ENCODE results near the gene CXCL12. TPM values are rescaled to one million over a fixed set of nuclear protein-coding genes. Genes with fewer than 3 reads are reported as not detected.

The CXCL12 gene
- total and polyA plus RNA-seq, 5 donors: 102 to 154 (median 114) TPM

DNA sequence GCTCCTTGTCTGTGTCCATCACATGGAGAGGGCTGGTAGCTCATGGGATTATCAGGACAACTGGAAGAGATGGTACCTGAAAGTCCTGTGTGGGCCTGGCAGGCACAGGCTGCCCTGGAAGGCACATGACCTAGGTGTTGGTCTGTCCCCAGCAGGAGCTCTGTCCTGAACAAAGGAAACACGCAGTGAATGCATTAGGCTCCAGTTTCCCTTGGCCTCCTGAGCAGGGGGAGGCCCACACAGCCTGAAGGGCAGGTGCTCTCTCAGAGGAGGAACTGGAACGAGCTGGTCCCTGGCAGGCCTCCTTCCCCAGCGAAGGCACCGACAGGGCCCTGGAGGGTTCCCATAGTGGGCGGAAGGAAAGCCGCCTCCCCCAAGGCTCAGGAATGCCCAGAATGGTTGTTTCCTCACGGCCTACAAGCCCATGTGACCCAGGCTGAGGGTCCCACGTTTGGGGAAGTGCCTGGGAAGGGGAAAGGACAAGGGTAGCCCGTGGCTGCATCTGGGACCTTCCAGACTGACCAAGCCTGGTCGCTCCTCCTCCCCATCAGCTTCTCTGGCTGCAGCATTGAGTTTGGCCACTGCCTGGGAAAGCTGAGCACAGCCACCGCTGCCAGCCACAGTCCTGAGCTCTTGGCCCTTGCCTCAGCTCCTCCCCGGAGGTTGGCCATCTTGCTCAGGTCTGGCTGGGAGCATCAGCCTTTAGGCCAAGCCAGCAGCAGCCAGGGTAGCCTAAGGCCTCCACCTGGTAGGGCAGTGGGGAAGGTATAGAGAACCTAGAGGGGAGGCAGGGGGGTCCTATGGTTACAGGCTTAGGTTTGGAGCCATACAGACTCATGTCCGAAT is 21.8 kb downstream of the CXCL12 start:
- no peaks in the 10 kb centered on the region for H3K9me3 ChIP-seq (ENCODE audit: control insufficient read depth, low read length)
- intact Hi-C loops (cut with DNase I): no loop called here
- H3K27me3 ChIP-seq (ENCODE audit: control insufficient read depth, insufficient read depth): no peaks in the 10 kb centered on the region
- H3K27ac ChIP-seq (ENCODE audit: low read length): no peak overlapping the region
- H3K4me3 ChIP-seq (ENCODE audit: low read length): no peak overlapping the region
- no peak for DNase-seq
- no peaks in the 10 kb centered on the region for H3K4me1 ChIP-seq (ENCODE audit: control insufficient read depth, insufficient read depth, low read length)
- WGBS: 82% methylated on average over 13 of the region's 13 CpGs
- ATAC-seq: no peak

- Histone ChIP-seq H3K4me3 (ENCODE audit: low read length) (no peak overlapping the region), H3K27ac (ENCODE audit: low read length) (no peak overlapping the region), H3K9me3 (ENCODE audit: control insufficient read depth, low read length) (no peaks in the 10 kb centered on the region), H3K4me1 (ENCODE audit: control insufficient read depth, insufficient read depth, low read length) (no peaks in the 10 kb centered on the region), H3K27me3 (ENCODE audit: control insufficient read depth, insufficient read depth) (no peaks in the 10 kb centered on the region)
- intact Hi-C loops (cut with DNase I): no loop called here
- WGBS: 40% methylated on average over 1 of the region's 1 CpG
- ATAC-seq (no peak), DNase-seq (no peak)
Measured at GRCh38 chr10:44361109-44361508, 23.8 kb downstream of the CXCL12 start.

GRCh38 chr10:44358080-44358771 is 26.7 kb downstream of the CXCL12 start:
- 77% methylated on average over 8 of the region's 8 CpGs for WGBS
- no peak for DNase-seq
- ATAC-seq: no peak
- H3K4me1 ChIP-seq (ENCODE audit: control insufficient read depth, insufficient read depth, low read length): no peaks in the 10 kb centered on the region
- intact Hi-C loops (cut with DNase I): no loop called here
- no peaks in the 10 kb centered on the region for H3K27me3 ChIP-seq (ENCODE audit: control insufficient read depth, insufficient read depth)
- H3K27ac ChIP-seq (ENCODE audit: low read length): no peak overlapping the region
- H3K4me3 ChIP-seq (ENCODE audit: low read length): no peak overlapping the region
- no peaks in the 10 kb centered on the region for H3K9me3 ChIP-seq (ENCODE audit: control insufficient read depth, low read length)

GRCh38 chr10:44357023-44357540 is 27.8 kb downstream of the CXCL12 start:
- Histone ChIP-seq H3K27ac (ENCODE audit: low read length) (no peak overlapping the region), H3K4me3 (ENCODE audit: low read length) (no peak overlapping the region), H3K4me1 (ENCODE audit: control insufficient read depth, insufficient read depth, low read length) (no peaks in the 10 kb centered on the region), H3K27me3 (ENCODE audit: control insufficient read depth, insufficient read depth) (no peaks in the 10 kb centered on the region), H3K9me3 (ENCODE audit: control insufficient read depth, low read length) (no peaks in the 10 kb centered on the region)
- ATAC-seq (no peak), DNase-seq (no peak)
- intact Hi-C loops (cut with DNase I): no loop called here
- WGBS: 85% methylated on average over 10 of the region's 10 CpGs

DNA sequence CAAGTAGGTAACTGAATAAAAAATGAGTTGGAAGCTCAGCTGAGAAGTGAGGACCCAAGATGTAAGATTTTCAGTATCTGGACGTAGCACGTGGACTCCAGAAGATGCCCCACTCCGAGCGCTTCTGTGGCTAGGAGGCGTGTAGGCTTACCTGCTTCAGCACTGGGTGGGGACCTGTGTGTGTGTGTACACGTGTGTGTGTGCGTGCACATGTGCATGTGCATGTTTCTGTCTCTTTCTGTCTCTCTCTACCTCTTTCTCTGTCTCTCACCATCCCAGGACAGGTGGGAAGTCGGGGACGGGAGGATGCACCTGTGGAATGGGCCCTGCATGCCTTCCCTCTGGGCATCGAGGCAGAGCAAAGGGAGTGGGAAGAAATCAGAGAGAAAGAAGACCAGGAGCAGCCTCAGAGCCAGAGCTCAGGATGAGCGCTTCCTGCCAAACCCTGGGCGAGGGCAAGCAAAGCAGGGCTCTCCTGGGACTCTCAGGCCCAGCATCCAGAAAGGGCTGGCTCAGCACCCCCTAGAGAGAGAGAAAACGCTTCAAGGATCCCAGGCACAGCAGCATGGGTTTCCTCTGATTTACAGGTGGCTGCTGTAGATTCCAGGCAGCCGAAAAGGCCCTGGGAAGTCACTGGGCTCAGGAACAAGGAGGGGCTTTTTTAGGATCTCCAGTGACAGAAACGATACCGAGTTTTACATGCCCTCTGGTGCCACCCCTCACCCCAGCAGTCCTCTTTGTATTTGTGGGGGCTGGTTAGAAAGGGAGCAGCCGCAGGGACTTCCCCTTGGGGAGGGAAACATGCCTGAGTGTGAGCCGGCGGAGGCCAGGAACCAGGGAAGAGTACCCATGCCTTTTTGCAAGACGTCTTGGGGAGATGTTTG is 28.5 kb downstream of the CXCL12 start:
- ATAC-seq: no peak
- 76% methylated on average over 20 of the region's 20 CpGs for WGBS

GRCh38 chr10:44355630-44356029 is 29.3 kb downstream of the CXCL12 start:
- Histone ChIP-seq H3K27ac (ENCODE audit: low read length) (no peak overlapping the region), H3K4me3 (ENCODE audit: low read length) (no peak overlapping the region), H3K9me3 (ENCODE audit: control insufficient read depth, low read length) (no peaks in the 10 kb centered on the region), H3K4me1 (ENCODE audit: control insufficient read depth, insufficient read depth, low read length) (no peaks in the 10 kb centered on the region), H3K27me3 (ENCODE audit: control insufficient read depth, insufficient read depth) (no peaks in the 10 kb centered on the region)
- 90% methylated on average over 3 of the region's 3 CpGs for WGBS
- ATAC-seq: no peak
- intact Hi-C loops (cut with DNase I): no loop called here
- DNase-seq: no peak

More for the DNA sequence above, 28.5 kb downstream of the CXCL12 start:
- no peak overlapping the region for H3K4me3 ChIP-seq (ENCODE audit: low read length)
- H3K27me3 ChIP-seq (ENCODE audit: control insufficient read depth, insufficient read depth): no peaks in the 10 kb centered on the region
- H3K4me1 ChIP-seq (ENCODE audit: control insufficient read depth, insufficient read depth, low read length): no peaks in the 10 kb centered on the region
- DNase-seq: no peak
- H3K9me3 ChIP-seq (ENCODE audit: control insufficient read depth, low read length): no peaks in the 10 kb centered on the region
- intact Hi-C loops (cut with DNase I): no loop called here
- no peak overlapping the region for H3K27ac ChIP-seq (ENCODE audit: low read length)

DNA sequence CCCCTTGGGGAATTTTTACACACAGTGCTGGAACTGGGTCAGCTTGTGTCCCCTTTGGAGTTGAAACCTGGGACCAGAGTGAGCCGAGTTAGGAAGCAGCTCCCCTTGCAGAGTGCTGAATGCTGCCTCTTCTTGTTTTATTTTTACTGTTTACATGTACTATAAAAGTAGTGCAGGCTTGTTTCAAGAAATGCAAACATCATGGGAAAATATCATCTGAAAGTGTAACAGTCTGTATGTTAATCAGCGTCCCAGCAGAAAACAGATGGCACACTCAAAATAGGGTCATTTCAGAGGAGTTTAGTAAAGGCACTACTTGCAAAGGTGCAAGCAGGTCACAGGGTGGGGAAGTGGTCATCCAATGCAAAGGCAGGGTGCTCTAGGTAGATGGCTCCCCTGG is 30.1 kb downstream of the CXCL12 start:
- ATAC-seq: no peak
- no peaks in the 10 kb centered on the region for H3K27me3 ChIP-seq (ENCODE audit: control insufficient read depth, insufficient read depth)
- no peak overlapping the region for H3K27ac ChIP-seq (ENCODE audit: low read length)
- intact Hi-C loops (cut with DNase I): no loop called here
- DNase-seq: no peak
- WGBS: 83% methylated on average over 2 of the region's 2 CpGs
- no peaks in the 10 kb centered on the region for H3K9me3 ChIP-seq (ENCODE audit: control insufficient read depth, low read length)
- no peaks in the 10 kb centered on the region for H3K4me1 ChIP-seq (ENCODE audit: control insufficient read depth, insufficient read depth, low read length)
- H3K4me3 ChIP-seq (ENCODE audit: low read length): no peak overlapping the region

- WGBS: 96% methylated on average over 7 of the region's 7 CpGs
- no peak for ATAC-seq
- Histone ChIP-seq H3K4me3 (ENCODE audit: low read length) (no peak overlapping the region), H3K27me3 (ENCODE audit: control insufficient read depth, insufficient read depth) (no peaks in the 10 kb centered on the region), H3K4me1 (ENCODE audit: control insufficient read depth, insufficient read depth, low read length) (no peaks in the 10 kb centered on the region), H3K27ac (ENCODE audit: low read length) (no peak overlapping the region), H3K9me3 (ENCODE audit: control insufficient read depth, low read length) (no peaks in the 10 kb centered on the region)
- DNase-seq: no peak
- intact Hi-C loops (cut with DNase I): no loop called here
Measured at GRCh38 chr10:44353721-44354120, 31.2 kb downstream of the CXCL12 start.

- Histone ChIP-seq H3K4me3 (ENCODE audit: low read length) (no peak overlapping the region), H3K9me3 (ENCODE audit: control insufficient read depth, low read length) (no peaks in the 10 kb centered on the region), H3K27me3 (ENCODE audit: control insufficient read depth, insufficient read depth) (no peaks in the 10 kb centered on the region), H3K4me1 (ENCODE audit: control insufficient read depth, insufficient read depth, low read length) (no peaks in the 10 kb centered on the region), H3K27ac (ENCODE audit: low read length) (no peak overlapping the region)
- 99% methylated on average over 4 of the region's 4 CpGs for WGBS
- intact Hi-C loops (cut with DNase I): no loop called here
- no peak for ATAC-seq
- no peak for DNase-seq
Measured at GRCh38 chr10:44353128-44353390, 31.8 kb downstream of the CXCL12 start.

DNA sequence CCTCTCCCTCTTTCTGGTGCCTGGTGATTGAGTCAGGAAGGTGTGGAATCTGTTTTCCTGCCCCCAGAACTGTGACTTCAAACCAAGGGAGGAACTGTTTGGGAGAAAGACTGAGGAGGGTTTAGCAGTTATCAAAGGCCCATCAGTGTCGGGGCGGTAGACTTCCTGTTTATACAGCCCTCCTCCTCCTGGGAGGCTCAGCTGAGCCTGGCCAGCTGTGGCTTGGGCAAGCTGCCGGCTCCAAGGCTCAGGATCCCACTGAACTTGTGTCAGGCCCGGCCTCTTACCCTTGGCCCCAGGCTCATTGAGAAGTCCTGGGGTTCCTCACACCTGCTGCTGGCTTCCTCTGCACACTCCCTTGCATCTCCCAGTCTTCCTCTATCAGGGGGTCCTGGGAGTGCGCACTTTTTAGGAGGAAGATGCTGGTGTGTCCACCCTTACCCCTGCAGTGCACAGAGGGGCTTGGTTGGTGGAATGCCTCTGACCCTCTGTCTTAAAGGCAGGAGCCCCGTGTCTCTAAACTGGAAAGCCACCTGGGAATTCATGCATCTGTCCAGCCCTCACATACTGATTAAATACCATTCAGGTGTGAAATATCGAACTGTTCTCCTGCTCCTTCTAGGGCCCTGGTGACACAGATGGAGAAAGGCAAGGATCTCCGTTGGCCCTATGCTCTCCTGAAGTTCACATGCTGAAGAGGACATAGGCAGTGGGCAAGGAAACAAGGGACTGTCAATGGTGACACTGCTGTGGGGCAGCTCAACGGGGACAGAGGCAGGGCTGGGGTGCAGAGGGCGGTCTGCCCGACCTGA is 32.4 kb downstream of the CXCL12 start:
- H3K27me3 ChIP-seq (ENCODE audit: control insufficient read depth, insufficient read depth): no peaks in the 10 kb centered on the region
- no peaks in the 10 kb centered on the region for H3K9me3 ChIP-seq (ENCODE audit: control insufficient read depth, low read length)
- DNase-seq (peak; percentile 65 to 89 (median 87)), ATAC-seq (peak; percentile 78 to 84)
- H3K27ac ChIP-seq (ENCODE audit: low read length): no peak overlapping the region
- WGBS: 65% methylated on average over 11 of the region's 11 CpGs
- H3K4me1 ChIP-seq (ENCODE audit: control insufficient read depth, insufficient read depth, low read length): no peaks in the 10 kb centered on the region
- intact Hi-C loops (cut with DNase I): no loop called here
- H3K4me3 ChIP-seq (ENCODE audit: low read length): no peak overlapping the region
